ENCODE results near the gene DERL3.

Gene DERL3

DNA sequence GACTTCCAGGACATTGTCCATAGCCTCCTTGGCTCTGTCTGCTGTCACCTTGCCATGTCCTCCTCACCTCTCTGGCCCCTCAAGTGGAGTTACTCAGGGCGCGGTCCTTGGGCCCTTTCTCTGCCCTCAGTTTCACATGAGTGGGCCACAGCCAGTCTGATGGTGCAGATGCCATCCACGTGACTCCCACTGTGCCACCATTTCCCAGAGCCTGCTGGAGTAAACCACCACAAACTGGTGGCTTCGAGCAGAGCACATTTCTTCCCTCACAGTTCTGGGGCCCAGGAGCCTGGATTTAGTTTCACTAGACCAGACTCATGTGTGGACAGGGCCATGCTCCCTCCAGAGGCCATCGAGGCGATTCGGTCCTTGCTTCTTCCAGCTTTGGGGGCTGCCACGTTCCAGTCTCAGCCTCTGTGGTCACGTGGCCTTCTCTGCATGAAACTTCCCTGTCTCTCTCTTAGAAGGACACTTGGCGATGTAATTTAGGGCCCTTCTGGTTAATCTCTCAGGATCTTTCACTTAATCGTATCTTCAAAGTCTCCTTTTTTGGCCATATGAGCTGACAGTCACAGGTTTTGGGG lies 37.5 kb downstream of the DERL3 start:
- DNase-seq, result no peak

DNA sequence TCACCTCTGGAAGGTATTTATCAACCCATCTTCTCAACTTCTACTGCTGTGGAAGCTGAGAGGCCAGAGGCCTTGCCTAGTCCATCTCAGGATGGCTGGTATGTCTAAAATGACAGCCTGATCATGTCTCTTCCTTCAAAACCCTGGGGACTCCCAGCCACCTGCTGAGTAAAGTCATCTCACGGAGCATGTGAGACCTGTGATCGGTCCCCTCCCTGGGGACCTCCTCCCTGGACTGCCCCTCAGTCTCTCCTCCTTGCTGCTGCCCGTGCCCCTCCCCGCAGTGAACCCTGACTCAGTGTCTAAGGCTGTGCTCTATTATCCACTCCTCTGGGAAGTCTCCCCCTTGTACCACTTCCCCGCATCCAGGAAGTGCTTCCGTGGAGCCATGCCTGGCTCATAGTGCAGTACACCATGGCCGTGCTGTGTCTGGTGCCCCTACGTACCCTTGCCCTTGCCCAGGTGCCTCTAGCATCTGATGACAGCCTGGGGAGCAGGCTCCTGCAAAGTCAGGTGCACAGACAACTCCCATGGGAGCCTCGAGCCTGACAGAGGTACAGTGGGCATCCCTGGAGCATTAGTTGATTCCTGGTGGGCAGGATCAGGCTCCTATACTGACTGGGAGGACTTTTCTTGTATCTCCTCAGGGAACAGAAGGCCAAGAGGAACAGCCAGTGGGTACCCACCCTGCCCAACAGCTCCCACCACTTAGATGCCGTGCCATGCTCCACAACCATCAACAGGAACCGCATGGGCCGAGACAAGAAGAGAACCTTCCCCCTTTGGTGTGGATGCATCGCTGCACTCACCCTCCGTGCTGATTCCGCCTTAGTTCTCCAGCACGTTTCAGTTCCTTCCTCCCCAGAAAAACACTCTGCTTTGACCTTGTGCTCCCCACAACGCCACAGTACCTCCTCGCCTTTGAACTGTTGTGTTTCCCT lies 38.2 kb downstream of the DERL3 start:
- no peak for DNase-seq

DNA sequence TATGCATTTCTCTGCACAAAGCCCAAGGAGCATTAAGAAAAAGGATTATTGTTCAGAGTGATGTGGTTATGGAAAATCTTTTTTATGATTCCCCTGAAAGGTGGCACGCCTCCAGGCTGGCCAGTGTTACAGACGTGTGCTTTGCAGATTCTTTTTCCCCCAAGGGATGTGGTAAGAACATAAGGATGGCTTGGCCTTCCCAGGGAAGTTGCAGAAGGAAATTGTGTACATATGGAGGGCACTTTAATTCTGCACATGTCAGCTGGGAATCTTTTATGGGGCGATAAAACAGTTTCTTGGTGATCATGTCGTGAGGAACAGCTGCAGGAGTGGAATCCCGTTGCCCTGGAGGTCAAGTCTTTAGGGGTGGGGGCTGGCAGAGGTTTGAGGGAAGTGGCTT lies 42.3 kb downstream of the DERL3 start:
- no peak for DNase-seq

DNA sequence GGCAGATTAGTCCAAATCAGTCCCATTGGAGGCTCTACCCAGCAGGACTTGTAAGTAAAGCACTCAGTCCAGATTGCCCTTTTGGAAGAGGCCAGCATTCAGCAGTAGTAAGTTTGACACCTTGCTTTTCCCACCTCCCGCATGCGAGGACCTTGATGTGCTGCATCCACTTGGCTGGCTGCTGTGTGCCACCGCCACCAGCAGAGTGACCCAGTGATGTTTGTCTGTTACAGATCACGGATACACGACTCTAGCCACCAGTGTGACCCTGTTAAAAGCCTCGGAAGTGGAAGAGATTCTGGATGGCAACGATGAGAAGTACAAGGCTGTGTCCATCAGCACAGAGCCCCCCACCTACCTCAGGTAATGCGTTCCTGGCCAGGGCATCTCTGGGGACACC lies 45.5 kb downstream of the DERL3 start:
- no peak for DNase-seq

DNA sequence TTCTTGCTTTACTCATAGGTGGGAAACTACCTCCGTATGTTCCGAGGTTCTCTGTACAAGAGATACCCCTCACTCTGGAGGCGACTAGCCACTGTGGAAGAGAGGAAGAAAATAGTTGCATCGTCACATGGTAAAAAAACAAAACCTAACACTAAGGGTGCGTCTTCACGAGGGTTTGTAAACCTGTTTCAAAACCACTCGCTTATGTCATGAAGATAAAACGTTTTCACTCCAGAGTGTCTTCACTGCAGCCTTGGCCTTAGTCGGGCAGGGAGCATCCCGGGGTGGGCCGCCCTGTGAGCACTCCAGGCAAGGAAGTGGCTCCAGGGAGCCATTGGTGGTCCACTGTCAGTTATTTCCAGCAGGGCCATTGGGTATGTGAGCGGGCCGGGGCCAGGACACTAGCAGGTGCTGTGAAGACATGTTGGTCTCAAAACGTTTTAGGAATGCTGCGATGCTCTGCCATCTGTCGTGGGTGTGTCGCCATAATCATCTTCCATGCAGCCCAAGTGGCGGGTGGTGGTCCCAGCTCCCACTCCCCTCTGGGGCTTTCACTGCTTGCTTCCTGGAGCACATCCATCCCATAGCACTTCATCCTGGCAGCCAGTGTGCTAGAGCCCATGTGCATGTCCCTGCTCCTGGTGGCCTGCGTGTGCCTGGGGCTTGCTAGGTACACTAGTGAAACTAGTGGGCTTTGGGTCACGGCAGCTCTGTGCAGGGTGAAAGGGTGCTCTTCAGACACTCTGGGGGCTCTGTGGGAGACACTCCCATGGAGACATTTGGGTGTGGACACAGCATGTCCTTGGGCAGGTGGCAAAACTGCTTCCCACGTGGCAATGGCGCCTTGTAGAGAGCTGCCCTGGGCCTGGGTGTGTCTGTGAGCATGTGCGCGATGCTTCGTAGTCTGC lies 46.8 kb downstream of the DERL3 start:
- no peak for DNase-seq

DNA sequence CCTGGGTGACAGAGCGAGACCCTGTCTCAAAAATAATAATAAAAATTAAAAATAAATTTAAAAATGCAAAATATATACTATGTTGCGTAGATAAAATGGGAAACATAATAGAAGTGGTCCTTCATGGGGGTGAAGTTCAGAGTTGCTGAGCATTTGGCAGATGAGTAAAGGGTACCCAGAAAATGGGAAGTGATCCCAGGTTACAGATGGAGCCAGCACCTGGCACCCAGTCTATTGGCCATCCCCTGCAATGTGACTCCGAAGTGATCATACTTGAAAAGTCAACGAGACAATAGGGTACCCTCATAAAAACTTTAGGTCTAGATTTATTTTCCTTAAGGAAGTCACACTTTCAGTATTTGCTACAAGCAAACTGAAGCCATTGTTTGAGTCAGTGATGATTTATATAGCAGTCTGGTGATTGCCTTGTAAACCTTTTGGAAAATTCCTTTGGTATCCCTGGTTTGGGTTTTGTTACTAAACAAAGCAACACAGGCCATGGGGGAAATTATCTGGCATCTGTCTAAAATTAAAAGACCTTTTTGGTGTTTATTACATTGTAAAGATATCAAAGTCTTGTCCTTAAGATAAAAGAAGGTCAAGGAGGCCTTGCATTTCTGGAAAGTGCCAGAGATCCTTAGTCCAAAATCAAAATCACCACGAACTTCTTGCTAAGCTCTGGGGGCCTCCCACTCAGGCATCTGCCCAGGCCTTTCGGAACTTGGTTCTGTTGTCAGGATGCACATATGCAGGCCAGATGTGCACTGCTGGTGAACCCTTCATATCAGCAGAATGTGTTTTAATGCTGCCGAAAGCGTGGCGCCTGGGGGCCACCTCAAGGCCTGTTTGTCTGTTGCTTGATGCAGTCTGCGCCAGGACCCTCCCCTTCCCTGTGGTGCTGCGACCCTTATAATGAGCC lies 47.7 kb downstream of the DERL3 start:
- no peak for DNase-seq

DNA sequence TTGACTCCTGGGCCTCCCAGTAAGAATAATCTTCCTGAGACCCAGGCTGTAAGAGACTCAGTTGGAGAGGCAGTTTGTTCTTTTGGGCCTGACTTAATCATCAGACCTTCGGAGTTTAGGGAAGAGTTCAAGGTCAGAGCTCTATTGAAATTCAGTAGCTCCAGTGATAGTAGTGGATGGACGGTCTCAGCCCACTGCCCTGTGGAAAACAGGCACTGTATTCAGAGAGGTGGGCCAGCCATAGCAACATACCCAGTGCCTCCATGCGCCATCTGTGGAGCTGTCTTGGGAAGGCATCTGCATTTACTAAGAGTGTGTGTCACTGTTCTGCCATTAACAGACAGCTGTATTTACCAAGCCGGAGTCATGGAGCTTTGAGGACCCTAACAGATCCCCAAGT lies 49.2 kb downstream of the DERL3 start:
- no peak for DNase-seq

DNA sequence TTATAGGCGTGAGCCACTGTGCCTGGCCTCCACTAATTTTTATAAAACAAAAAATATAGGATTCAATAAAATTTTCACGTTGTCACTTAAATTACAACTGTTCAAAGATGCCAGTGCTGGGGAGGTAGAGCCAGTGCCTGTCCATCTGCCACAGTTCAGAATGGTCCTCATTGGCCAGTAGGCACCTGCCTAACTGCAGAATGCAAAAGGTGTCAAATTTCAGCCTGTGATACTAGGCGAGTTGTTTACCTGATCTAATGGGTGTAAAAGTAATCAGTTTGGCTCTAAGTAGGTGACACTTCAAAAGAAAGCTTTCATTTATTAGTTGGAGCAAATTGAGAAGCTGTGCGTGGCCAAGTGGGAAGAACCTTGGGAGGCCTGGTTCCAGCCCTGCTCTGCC lies 49.7 kb downstream of the DERL3 start:
- no peak for DNase-seq

DNA sequence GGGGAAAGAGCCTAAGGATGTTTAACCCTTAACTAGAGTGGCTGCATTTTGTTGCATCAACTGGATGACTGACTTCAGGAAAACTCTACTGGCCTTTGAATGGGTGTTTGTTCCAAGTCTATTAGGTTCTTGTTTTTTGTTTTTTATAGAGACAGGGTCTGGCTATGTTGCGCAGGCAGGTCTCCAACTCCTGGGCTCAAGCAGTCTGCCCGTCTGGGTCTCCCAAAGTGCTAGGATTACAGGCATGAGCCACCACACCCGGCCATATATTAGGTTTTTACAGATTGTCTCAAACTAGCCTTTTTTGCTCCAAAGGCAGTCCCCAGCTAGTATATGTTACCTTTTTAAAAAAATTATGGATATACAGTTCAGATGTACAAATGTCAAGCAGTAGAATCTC lies 50.9 kb downstream of the DERL3 start:
- no peak for DNase-seq

DNA sequence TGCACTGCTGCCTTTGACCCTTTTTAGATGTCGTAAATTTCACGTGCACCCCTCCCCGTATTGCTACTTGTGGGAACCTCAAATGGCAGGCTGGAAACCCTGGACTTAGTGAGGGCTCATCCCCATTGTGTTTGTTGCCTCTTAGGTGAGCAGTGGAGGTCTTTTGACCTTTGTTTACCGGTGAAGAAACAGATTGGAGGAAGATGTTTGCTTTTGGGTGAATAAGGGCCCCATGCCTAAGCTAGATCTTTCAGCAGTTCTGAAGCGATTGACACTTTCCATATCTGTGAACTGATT lies 51.3 kb downstream of the DERL3 start:
- no peak for DNase-seq

DNA sequence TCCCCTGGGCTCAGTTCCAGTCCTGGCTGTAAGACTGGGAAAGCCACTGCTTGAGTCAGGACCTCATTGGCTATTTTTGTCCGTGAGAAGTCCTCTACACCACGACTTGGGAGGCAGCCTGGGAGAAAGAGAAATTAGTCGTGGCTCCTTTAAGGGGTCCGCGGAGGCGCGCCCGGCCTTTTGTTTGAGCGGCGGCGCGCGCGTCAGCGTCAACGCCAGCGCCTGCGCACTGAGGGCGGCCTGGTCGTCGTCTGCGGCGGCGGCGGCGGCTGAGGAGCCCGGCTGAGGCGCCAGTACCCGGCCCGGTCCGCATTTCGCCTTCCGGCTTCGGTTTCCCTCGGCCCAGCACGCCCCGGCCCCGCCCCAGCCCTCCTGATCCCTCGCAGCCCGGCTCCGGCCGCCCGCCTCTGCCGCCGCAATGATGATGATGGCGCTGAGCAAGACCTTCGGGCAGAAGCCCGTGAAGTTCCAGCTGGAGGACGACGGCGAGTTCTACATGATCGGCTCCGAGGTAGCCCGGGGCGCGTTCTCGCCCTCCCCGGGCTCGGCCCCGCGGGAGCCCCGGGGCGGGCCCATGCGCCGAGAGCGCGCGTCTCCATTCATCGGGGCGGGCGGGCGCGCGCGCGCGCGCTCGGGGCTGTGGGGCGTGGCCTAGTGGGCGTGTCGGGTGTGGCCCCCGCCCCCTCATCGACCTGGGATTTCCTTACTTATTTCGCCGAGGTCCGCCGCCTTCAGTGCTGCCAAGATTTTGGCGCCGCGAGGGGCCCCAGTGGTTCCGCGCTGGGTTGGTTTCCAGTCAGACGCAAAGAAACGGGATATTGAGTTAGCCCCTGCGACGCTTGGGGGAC lies 51.8 kb downstream of the DERL3 start, which contains the start of gene SMARCB1:
Gene SMARCB1, plus strand, starts transcription at position 215 of the 848 bp plus-strand sequence. Its CDS starts 204 bp downstream, at position 419.
- DNase-seq, result peak; percentile 94 to 99 (median 97)

DNA sequence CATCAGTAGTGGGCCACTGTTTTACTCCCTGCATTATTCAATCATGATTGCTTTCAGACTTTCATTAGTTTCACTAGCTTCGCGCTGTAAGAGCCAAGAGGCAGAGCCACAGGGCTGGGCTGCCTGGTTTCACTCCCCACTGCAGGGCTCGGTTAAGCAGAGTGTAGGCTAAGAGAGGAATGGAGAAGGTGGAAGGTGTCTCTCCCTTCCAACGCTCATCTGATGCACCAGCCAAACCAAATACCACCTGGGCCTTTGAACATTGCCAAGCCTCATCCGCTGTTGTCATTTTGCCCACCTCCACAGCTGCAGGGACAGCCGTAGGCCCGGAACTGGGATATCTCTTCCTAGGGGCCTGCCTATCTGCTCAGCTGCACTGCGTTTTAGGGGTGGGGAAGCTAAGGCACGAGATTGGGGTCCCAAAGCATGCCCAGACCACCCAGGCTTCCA lies 52.5 kb downstream of the DERL3 start:
- no peak for DNase-seq

All from suppressor macrophage treated with lipopolysaccharide for 1 hour (primary cell).